ENCODE measurements around the gene FCN1. TPM values are rescaled to one million over a fixed set of nuclear protein-coding genes. Genes with fewer than 3 reads are reported as not detected.

FCN1 gene
- total RNA-seq, 1 donor from 2014 or later: not detected

GRCh38 chr9:134919303-134919702 is 1.6 kb upstream of the FCN1 start:
- Mint-ChIP-seq H3K4me1 (ENCODE audit: unreplicated experiment) (no peaks in the 10 kb centered on the region), H3K27ac (no peak overlapping the region), H3K9me3 (peaks cover 5% of the 10 kb centered on the region), H3K36me3 (no peaks in the 10 kb centered on the region), H3K4me3 (no peak overlapping the region), H3K27me3 (peaks cover 5% of the 10 kb centered on the region)
- DNase-seq (ENCODE audit: extremely low spot score, unreplicated experiment): no peak
- no peak for TF ChIP-seq CTCF (conservative IDR thresholded peaks at IDR 0.05)

DNA sequence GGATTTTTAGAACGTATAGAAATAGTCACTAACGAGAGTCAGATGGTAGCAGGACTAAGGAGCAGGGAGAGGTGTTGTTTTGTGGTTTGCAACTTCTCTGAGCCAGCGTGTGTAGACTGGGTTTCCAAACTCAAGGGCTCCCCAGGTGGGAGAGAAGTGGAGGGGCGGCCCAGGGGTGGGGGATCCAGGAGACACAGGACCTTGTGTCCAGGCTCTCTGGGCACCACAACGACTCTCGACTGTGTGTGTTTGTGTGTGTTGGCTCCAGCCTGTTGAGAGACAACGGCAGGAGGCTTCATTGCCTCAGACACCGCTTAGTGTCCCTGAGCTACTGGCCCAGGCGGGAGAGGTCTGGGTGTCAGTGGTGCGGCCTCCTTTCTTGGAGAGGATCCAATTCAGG is 934 bp upstream of the FCN1 start:
- peak; percentile 39 for DNase-seq (ENCODE audit: extremely low spot score, unreplicated experiment)
- no peak overlapping the region for H3K4me3 Mint-ChIP-seq
- no peak for TF ChIP-seq CTCF (conservative IDR thresholded peaks at IDR 0.05)
- no peak overlapping the region for H3K27ac Mint-ChIP-seq
- peaks cover 5% of the 10 kb centered on the region for H3K9me3 Mint-ChIP-seq
- H3K36me3 Mint-ChIP-seq: no peaks in the 10 kb centered on the region
- H3K27me3 Mint-ChIP-seq: peaks cover 5% of the 10 kb centered on the region
- H3K4me1 Mint-ChIP-seq (ENCODE audit: unreplicated experiment): no peaks in the 10 kb centered on the region

DNA sequence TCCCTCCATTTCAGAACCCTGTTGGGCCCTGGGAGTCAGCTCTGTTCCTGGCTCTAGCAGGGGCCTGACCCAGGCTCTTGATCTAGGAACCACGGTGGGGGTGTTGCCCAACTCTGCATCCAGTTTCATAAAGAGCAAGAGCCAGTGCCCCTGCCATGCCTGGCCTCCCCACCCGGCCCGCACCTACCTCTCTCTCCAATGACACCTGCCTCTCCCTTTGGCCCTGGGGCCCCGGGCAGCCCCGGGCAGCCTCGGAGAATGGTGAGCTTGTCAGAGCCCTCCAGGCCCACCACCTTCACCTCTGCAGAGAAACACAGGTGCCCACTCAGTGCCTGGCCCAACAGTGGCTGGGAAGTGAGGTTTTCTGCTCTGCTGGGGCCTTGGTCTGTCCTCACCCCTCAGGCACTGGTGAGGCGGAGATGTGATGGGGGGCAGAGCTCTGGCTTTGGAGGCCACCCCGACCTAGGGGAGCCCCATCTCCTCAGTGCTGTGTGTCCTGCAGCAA is 1.5 kb downstream of the FCN1 start:
- peaks cover 5% of the 10 kb centered on the region for H3K9me3 Mint-ChIP-seq
- H3K27me3 Mint-ChIP-seq: peaks cover 5% of the 10 kb centered on the region
- H3K36me3 Mint-ChIP-seq: no peaks in the 10 kb centered on the region
- H3K4me1 Mint-ChIP-seq (ENCODE audit: unreplicated experiment): no peaks in the 10 kb centered on the region
- H3K4me3 Mint-ChIP-seq: no peak overlapping the region
- peak; percentile 62 for DNase-seq (ENCODE audit: extremely low spot score, unreplicated experiment)
- no peak for TF ChIP-seq CTCF (conservative IDR thresholded peaks at IDR 0.05)
- H3K27ac Mint-ChIP-seq: no peak overlapping the region

DNA sequence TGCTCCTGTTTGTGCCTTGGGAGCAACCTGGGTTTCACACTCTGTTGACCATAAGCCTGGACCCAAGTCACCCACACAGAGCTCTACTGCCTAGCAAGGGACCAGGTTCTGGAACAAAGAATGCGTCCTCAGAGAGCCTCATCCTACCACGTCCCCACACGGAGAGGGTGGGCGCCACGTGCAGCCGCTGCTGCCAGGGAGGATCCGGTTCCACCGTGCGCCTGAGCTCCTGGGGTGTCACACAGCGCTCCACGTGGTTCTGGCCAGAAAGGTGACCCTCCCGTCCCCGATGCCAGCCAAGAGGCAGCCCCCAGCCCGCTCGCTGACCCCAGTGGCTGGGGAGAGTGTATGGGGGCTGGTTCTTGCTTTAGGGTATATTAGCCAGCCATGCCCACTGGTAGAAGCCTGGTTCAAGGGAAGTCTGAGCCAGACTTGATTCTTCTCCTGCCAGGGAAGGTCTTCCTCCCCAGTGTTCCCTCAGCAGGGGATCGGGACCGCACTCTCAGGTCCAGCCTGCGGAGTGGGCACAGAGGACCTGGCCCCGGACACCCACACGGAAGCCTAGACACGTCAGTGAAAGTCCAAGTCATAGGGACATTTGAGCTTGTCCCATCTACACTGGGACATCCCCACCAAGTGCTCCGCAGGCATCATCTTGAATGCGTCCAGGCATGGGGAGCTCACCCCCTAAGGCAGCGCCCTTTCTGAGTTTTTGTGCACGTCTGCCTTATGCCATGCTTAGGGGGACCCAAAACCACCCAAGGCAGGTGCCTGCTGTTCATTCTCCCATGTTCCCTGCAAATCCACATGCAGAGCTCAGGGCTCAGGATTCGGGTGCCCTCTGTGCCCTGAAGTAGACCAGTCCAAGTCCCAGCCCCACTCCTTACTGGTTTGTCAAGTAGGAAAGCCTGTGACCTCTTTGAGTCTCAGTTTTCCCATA is 2.4 kb downstream of the FCN1 start:
- H3K36me3 Mint-ChIP-seq: no peaks in the 10 kb centered on the region

GRCh38 chr9:134914501-134914834 is 3.2 kb downstream of the FCN1 start:
- H3K27ac Mint-ChIP-seq: no peak overlapping the region
- H3K27me3 Mint-ChIP-seq: peaks cover 8% of the 10 kb centered on the region
- H3K9me3 Mint-ChIP-seq: peaks cover under 1% of the 10 kb centered on the region
- H3K36me3 Mint-ChIP-seq: no peaks in the 10 kb centered on the region
- peak; percentile 50 for DNase-seq (ENCODE audit: extremely low spot score, unreplicated experiment)
- H3K4me1 Mint-ChIP-seq (ENCODE audit: unreplicated experiment): no peaks in the 10 kb centered on the region
- H3K4me3 Mint-ChIP-seq: no peak overlapping the region
- no peak for TF ChIP-seq CTCF (conservative IDR thresholded peaks at IDR 0.05)

More for the DNA sequence above, 2.4 kb downstream of the FCN1 start:
- H3K4me3 Mint-ChIP-seq: no peak overlapping the region
- TF ChIP-seq CTCF (conservative IDR thresholded peaks at IDR 0.05): no peak
- H3K4me1 Mint-ChIP-seq (ENCODE audit: unreplicated experiment): no peaks in the 10 kb centered on the region
- peaks cover 5% of the 10 kb centered on the region for H3K9me3 Mint-ChIP-seq
- DNase-seq (ENCODE audit: extremely low spot score, unreplicated experiment): peak; percentile 54
- H3K27me3 Mint-ChIP-seq: peaks cover 8% of the 10 kb centered on the region
- no peak overlapping the region for H3K27ac Mint-ChIP-seq
